Pericardium fibroblast (primary cell): ENCODE data around the gene RSPO3. TPM values are rescaled to one million over a fixed set of nuclear protein-coding genes. Genes with fewer than 3 reads are reported as not detected.

ENCODE experiments used
- total RNA-seq: library from RNA; depleted of rRNA; stranded (reverse); fragments of >200 nt; gene quantifications from 2 replicates; pipeline ENCODE4 v1.2.3, GENCODE V29; 2015

Gene RSPO3, protein sequence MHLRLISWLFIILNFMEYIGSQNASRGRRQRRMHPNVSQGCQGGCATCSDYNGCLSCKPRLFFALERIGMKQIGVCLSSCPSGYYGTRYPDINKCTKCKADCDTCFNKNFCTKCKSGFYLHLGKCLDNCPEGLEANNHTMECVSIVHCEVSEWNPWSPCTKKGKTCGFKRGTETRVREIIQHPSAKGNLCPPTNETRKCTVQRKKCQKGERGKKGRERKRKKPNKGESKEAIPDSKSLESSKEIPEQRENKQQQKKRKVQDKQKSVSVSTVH
- 0.47 and 1.5 TPM in 2 replicates for total RNA-seq

DNA sequence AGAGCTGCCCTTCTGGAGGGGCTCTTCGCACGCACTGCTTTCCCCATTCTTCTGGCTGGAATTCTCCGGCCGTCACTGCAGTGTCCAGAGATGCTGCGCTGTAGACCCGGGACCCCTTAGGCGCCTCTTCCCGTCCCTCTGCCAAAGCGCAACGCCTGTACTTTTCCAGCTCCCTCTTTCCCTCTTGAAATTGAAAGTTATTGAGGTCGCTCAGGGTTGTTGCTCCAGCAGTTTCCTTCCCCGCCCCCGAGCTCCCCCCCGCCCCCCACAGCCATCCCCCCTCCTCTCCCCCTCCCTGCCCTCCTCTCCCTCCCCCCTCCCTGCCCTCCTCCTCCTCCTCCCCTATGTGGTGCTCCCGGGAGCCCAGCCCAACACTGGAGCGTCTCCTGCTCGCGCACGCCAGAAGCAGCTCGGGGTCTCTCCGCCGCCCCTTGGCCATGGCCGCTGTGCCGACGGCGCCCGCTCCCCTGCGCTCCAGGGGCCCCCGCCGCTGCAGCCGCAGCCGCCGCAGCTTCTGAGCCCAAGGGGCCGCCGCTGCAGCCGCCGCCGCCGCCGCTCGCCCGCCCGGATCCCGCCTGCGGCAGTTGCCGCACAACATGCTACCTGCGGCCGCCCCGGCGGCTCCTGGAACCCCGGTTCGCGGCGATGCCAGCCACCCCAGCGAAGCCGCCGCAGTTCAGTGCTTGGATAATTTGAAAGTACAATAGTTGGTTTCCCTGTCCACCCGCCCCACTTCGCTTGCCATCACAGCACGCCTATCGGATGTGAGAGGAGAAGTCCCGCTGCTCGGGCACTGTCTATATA lies at the start of gene RSPO3:
Gene RSPO3 (plus strand): TSS at position 374 of the 804 bp plus-strand sequence. CDS start 522 bp downstream, outside the sequence.

Other genes with a start within 250 kb of the RSPO3 start
- gene RNF146, start 148.2 kb downstream of the RSPO3 start, total RNA-seq: 28.3 and 28.7 TPM in 2 replicates
- 47.8 and 57.2 TPM in 2 replicates for gene ECHDC1, start 224.9 kb downstream of the RSPO3 start, total RNA-seq